ENCODE results near the gene PRG3.

Gene PRG3

DNA sequence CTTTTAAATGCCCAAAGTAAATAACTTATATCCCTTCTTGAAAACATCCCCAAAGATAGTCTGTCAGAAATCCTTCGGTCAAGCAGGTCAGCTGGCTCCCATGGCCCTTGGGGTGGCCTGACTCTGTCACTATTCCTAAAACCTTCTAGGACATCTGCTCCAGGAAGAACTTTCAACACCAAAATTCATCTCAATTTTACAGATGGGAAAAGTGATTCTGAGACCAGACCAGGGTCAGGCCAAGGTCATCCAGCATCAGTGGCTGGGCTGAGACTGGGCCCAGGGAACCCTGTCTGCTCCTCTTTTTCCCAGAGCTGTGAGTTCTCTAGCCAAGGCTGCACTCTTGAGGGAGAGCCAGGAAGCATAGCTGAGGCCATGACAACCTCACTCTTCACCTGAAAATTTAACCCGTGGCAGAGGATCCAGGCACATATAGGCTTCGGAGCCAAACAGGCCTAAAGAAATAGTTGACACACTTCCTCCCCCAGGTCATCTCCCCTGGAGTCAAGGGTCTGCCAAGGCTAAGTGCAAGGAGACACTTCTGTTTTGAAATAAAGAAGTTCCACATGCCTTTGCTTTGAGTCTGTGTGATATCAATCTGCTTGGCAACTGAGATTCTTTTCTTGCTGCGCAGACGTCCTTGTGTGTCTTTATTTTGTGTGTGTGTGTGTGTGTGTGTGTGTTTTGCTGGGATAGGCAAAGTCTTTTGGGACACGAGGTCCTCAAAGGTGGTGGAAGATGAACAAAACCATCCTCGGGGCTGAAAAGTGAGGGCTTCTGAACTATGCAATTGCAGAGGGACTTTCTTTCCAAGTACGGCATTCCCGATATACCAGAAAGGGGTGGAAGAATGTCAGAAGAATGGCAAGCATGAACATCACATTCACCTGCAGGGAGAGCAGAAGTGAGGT is 26.3 kb upstream of the PRG3 start:
- no peak overlapping the region for H3K27ac ChIP-seq (ENCODE audit: low read depth, low read length)
- no peak overlapping the region for H2AFZ ChIP-seq (ENCODE audit: low read depth, low read length, severe bottlenecking)
- no peaks in the 10 kb centered on the region for H3K9me2 ChIP-seq (replicated peaks; ENCODE audit: insufficient read depth, low read length)
- H3K4me3 ChIP-seq (ENCODE audit: insufficient read depth, low read length, poor library complexity, severe bottlenecking) = no peak overlapping the region
- H3F3A ChIP-seq (ENCODE audit: insufficient read depth) = no peaks in the 10 kb centered on the region; the same call in 1 of the 2 replicates
- H4K20me1 ChIP-seq (ENCODE audit: low read depth, low read length) = no peaks in the 10 kb centered on the region; the same call in 1 of the 2 replicates
- H3K36me3 ChIP-seq (ENCODE audit: low read length) = peaks cover 22% of the 10 kb centered on the region
- no peaks in the 10 kb centered on the region for H3K9me3 ChIP-seq (ENCODE audit: insufficient read depth, low read length)
- H3K4me2 ChIP-seq (ENCODE audit: low read depth, low read length, poor library complexity, severe bottlenecking) = no peak overlapping the region
- H3K9ac ChIP-seq (ENCODE audit: low read length) = no peak overlapping the region
- TF ChIP-seq, protein P1, sequence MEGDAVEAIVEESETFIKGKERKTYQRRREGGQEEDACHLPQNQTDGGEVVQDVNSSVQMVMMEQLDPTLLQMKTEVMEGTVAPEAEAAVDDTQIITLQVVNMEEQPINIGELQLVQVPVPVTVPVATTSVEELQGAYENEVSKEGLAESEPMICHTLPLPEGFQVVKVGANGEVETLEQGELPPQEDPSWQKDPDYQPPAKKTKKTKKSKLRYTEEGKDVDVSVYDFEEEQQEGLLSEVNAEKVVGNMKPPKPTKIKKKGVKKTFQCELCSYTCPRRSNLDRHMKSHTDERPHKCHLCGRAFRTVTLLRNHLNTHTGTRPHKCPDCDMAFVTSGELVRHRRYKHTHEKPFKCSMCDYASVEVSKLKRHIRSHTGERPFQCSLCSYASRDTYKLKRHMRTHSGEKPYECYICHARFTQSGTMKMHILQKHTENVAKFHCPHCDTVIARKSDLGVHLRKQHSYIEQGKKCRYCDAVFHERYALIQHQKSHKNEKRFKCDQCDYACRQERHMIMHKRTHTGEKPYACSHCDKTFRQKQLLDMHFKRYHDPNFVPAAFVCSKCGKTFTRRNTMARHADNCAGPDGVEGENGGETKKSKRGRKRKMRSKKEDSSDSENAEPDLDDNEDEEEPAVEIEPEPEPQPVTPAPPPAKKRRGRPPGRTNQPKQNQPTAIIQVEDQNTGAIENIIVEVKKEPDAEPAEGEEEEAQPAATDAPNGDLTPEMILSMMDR (IDR thresholded peaks at IDR 0.05; ENCODE audit: insufficient read depth, low read length, poor library complexity, severe bottlenecking) = no peak
- TF ChIP-seq EZH2phosphoT487 (conservative IDR thresholded peaks at IDR 0.05; ENCODE audit: low read length) = no peak
- H3K79me2 ChIP-seq (ENCODE audit: insufficient read depth, low read length) = no peaks in the 10 kb centered on the region
- no peaks in the 10 kb centered on the region for H3K27me3 ChIP-seq (ENCODE audit: low read length)

DNA sequence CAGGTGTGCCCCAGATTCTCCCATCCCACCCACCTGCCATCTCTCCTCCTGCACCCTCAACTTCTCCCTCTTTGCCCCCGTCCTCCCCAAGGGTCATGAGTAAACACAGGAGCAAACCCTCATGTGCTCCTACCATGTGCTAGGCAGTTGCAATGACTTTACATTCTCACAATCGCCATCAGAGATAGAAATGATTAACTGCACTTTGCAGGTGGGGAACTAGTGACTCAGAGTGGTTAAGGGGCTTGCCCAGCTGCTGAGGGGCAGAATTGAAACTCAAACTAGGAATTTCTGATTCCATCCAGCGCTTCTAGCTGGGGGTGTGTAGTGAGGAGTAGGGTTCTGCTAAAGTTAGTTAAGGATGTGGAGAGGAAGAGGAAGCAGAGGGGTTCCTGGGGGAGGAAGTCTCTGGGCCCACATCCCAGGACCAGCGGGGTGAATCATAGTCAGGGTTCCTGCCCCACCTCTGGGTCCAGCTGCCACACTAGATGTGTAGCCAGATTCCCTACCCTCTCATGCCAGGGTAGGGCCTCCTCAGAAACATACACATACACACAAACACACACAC is 25.5 kb upstream of the PRG3 start:
- H3K36me3 ChIP-seq (ENCODE audit: low read length) = peaks cover 15% of the 10 kb centered on the region
- H2AFZ ChIP-seq (ENCODE audit: low read depth, low read length, severe bottlenecking) = no peak overlapping the region
- H4K20me1 ChIP-seq (ENCODE audit: low read depth, low read length) = no peaks in the 10 kb centered on the region; the same call in 1 of the 2 replicates
- TF ChIP-seq, protein P1 (IDR thresholded peaks at IDR 0.05; ENCODE audit: insufficient read depth, low read length, poor library complexity, severe bottlenecking) = no peak
- TF ChIP-seq EZH2phosphoT487 (conservative IDR thresholded peaks at IDR 0.05; ENCODE audit: low read length) = no peak
- H3K4me2 ChIP-seq (ENCODE audit: low read depth, low read length, poor library complexity, severe bottlenecking) = no peak overlapping the region
- H3K79me2 ChIP-seq (ENCODE audit: insufficient read depth, low read length) = no peaks in the 10 kb centered on the region
- no peak overlapping the region for H3K9ac ChIP-seq (ENCODE audit: low read length)
- no peaks in the 10 kb centered on the region for H3F3A ChIP-seq (ENCODE audit: insufficient read depth)
- H3K4me3 ChIP-seq (ENCODE audit: insufficient read depth, low read length, poor library complexity, severe bottlenecking) = no peak overlapping the region
- no peak overlapping the region for H3K27ac ChIP-seq (ENCODE audit: low read depth, low read length)
- no peaks in the 10 kb centered on the region for H3K9me3 ChIP-seq (ENCODE audit: insufficient read depth, low read length)
- no peaks in the 10 kb centered on the region for H3K9me2 ChIP-seq (replicated peaks; ENCODE audit: insufficient read depth, low read length)
- H3K27me3 ChIP-seq (ENCODE audit: low read length) = no peaks in the 10 kb centered on the region

DNA sequence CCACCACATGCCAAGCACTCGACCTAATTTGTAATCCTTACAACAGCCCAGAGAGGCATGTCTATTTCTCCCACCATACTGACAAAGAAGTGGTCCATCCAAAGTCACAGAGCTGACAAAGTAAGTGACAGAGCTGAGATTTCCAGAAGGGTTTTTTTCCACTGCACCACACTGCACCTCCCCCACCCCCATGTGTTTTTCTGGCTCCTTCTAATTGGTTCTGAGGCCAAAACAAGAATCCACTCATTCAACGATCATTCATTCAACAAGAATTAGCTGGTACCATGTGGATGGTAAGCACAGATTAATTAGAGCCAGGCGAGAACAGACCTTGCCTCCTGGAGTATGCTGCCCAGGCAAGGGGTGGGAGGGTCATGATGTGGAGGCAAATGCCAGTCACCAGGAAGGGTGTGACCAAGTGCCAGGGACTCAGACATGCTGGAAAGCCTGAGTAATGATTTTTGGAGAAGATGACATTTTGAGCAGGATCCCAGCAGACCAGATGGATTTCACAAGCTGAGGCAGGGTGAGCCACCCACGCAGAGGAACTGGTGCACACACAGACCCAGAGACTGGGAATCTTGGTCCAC is 24.4 kb upstream of the PRG3 start:
- Histone ChIP-seq H3F3A (ENCODE audit: insufficient read depth) (no peaks in the 10 kb centered on the region), H4K20me1 (ENCODE audit: low read depth, low read length) (no peaks in the 10 kb centered on the region; the same call in 1 of the 2 replicates), H3K27ac (ENCODE audit: low read depth, low read length) (no peak overlapping the region), H3K9ac (ENCODE audit: low read length) (no peak overlapping the region), H3K27me3 (ENCODE audit: low read length) (no peaks in the 10 kb centered on the region), H2AFZ (ENCODE audit: low read depth, low read length, severe bottlenecking) (no peak overlapping the region), H3K79me2 (ENCODE audit: insufficient read depth, low read length) (no peaks in the 10 kb centered on the region), H3K4me2 (ENCODE audit: low read depth, low read length, poor library complexity, severe bottlenecking) (no peak overlapping the region), H3K36me3 (ENCODE audit: low read length) (peaks cover 5% of the 10 kb centered on the region; the same call in 1 of the 2 replicates), H3K9me3 (ENCODE audit: insufficient read depth, low read length) (no peaks in the 10 kb centered on the region), H3K9me2 (replicated peaks; ENCODE audit: insufficient read depth, low read length) (no peaks in the 10 kb centered on the region), H3K4me3 (ENCODE audit: insufficient read depth, low read length, poor library complexity, severe bottlenecking) (no peak overlapping the region)
- TF ChIP-seq, protein P1 (IDR thresholded peaks at IDR 0.05; ENCODE audit: insufficient read depth, low read length, poor library complexity, severe bottlenecking) = no peak
- no peak for TF ChIP-seq EZH2phosphoT487 (conservative IDR thresholded peaks at IDR 0.05; ENCODE audit: low read length)
